GM12864 (cell line): ENCODE data around the gene NCBP3.

ENCODE experiments used
- DNase-seq: peaks from one replicate; pipeline ENCODE4 v3.0.0-alpha.2; 2011; ENCODE audit warnings: low read depth
- H3K4me3 ChIP-seq: 2 replicates; pipeline ENCODE4 v1.5.1; 2011; ENCODE audit warnings: mild to moderate bottlenecking, low read depth, low read length, control low read depth
- CTCF ChIP-seq: IDR thresholded peaks from 2 replicates; pipeline ENCODE4 v1.5.1; 2011; ENCODE audit warnings: low read depth, mild to moderate bottlenecking, moderate library complexity, low read length, control low read depth, inconsistent platforms; ENCODE audit errors: missing control alignments

The NCBP3 gene

GRCh38 chr17:3845621-3846436 lies at the start of gene NCBP3:
NCBP3 (minus strand) TSS chr17:3846246; CDS start chr17:3846223, 23 bp downstream.
- DNase-seq: peak; percentile 78
- TF ChIP-seq CTCF: peak; percentile 79
- H3K4me3 ChIP-seq: peak within 1 kb of the TSS; percentile 93

GRCh38 chr17:3895354-3895753 lies 49.3 kb upstream of the NCBP3 start:
- TF ChIP-seq CTCF: no peak
- DNase-seq: no peak
- H3K4me3 ChIP-seq: no peak overlapping the region

- TF ChIP-seq CTCF: no peak
- DNase-seq: no peak
Measured at GRCh38 chr17:3894911-3895343, 48.9 kb upstream of the NCBP3 start.

GRCh38 chr17:3894188-3894587 lies 48.1 kb upstream of the NCBP3 start:
- no peak for DNase-seq
- no peak overlapping the region for H3K4me3 ChIP-seq
- TF ChIP-seq CTCF: no peak

More at GRCh38 chr17:3894911-3895343, 48.9 kb upstream of the NCBP3 start:
- no peak overlapping the region for H3K4me3 ChIP-seq

GRCh38 chr17:3893720-3894116 lies 47.7 kb upstream of the NCBP3 start:
- no peak for TF ChIP-seq CTCF
- DNase-seq: no peak
- peak overlapping the region; percentile 68 for H3K4me3 ChIP-seq

- peak; percentile 41 for DNase-seq
- no peak for TF ChIP-seq CTCF
- H3K4me3 ChIP-seq: peak within 1 kb of the TSS; percentile 68
Measured at GRCh38 chr17:3893003-3893719, 47.1 kb upstream of the NCBP3 start, which contains the start of gene CAMKK1. CAMKK1 (minus strand) TSS chr17:3893053; CDS start chr17:3885687, 7,366 bp downstream.
